Fibroblast of mammary gland (primary cell): Measurements from ENCODE around the gene DVL2.

Experiments used
- DNase-seq: peaks from one replicate; pipeline ENCODE4 v3.0.0-alpha.2; 2010; ENCODE audit warnings: low read depth
- H3K4me3 ChIP-seq: 2 replicates; pipeline ENCODE4 v1.5.1; 2011; ENCODE audit warnings: low read depth, mild to moderate bottlenecking, low read length, moderate library complexity; ENCODE audit not compliant: control insufficient read depth
- CTCF ChIP-seq: conservative IDR thresholded peaks from 2 replicates; pipeline ENCODE4 v1.5.1; 2011; ENCODE audit warnings: low read depth, low read length, inconsistent platforms; ENCODE audit not compliant: control insufficient read depth, insufficient read depth

The DVL2 gene

GRCh38 chr17:7177191-7177953, 56.9 kb downstream of the DVL2 start:
- peak; percentile 71 for TF ChIP-seq CTCF

GRCh38 chr17:7176841-7177190, 57.5 kb downstream of the DVL2 start:
- DNase-seq, result no peak
- TF ChIP-seq CTCF, result no peak
- H3K4me3 ChIP-seq, result no peak overlapping the region

More at GRCh38 chr17:7177191-7177953, 56.9 kb downstream of the DVL2 start:
- H3K4me3 ChIP-seq, result peak overlapping the region; percentile 33
- peak; percentile 55 for DNase-seq

GRCh38 chr17:7176107-7176840, 58.0 kb downstream of the DVL2 start:
- DNase-seq, result no peak
- no peak overlapping the region for H3K4me3 ChIP-seq
- no peak for TF ChIP-seq CTCF
